Stimulated activated naive CD8-positive, alpha-beta T cell treated with anti-CD3 and anti-CD28 coated beads, Interleukin-15, Interleukin-2, amounts not matched to agents 100 ng/mL and 50 ng/mL, for 24 hours (primary cell): ENCODE results near the gene PRKCZ.

Experiments used
- H3K27ac Mint-ChIP-seq: one replicate; pipeline ENCODE4 v1.8.0; 2021; ENCODE audit warnings: mild to moderate bottlenecking, mixed read lengths
- H3K27me3 Mint-ChIP-seq: one replicate; pipeline ENCODE4 v1.8.0; 2021; ENCODE audit warnings: mixed read lengths
- H3K36me3 Mint-ChIP-seq: one replicate; pipeline ENCODE4 v1.8.0; 2021; ENCODE audit warnings: low read depth, mixed read lengths
- H3K4me1 Mint-ChIP-seq: one replicate; pipeline ENCODE4 v1.8.0; 2021; ENCODE audit warnings: low read depth, mixed read lengths
- H3K4me3 Mint-ChIP-seq: one replicate; pipeline ENCODE4 v1.8.0; 2021; ENCODE audit warnings: mild to moderate bottlenecking, mixed read lengths
- H3K9me3 Mint-ChIP-seq: one replicate; pipeline ENCODE4 v1.8.0; 2021; ENCODE audit warnings: mixed read lengths

The PRKCZ gene

GRCh38 chr1:2074944-2075740, 24.9 kb downstream of the PRKCZ start:
- Mint-ChIP-seq H3K27ac (no peak overlapping the region), H3K9me3 (peaks cover 19% of the 10 kb centered on the region), H3K36me3 (peaks cover 21% of the 10 kb centered on the region), H3K4me1 (peaks cover 9% of the 10 kb centered on the region), H3K4me3 (no peak overlapping the region), H3K27me3 (no peaks in the 10 kb centered on the region)

- Mint-ChIP-seq H3K4me1 (peaks cover 9% of the 10 kb centered on the region), H3K4me3 (no peak overlapping the region), H3K27me3 (no peaks in the 10 kb centered on the region), H3K27ac (no peak overlapping the region), H3K9me3 (peaks cover 19% of the 10 kb centered on the region), H3K36me3 (peaks cover 21% of the 10 kb centered on the region)
Measured at GRCh38 chr1:2076826-2077225, 26.6 kb downstream of the PRKCZ start.

GRCh38 chr1:2078170-2078569, 28.0 kb downstream of the PRKCZ start:
- H3K4me3 Mint-ChIP-seq, result no peak overlapping the region
- no peak overlapping the region for H3K27ac Mint-ChIP-seq
- H3K36me3 Mint-ChIP-seq, result peaks cover 21% of the 10 kb centered on the region
- H3K9me3 Mint-ChIP-seq, result peaks cover 19% of the 10 kb centered on the region
- no peaks in the 10 kb centered on the region for H3K27me3 Mint-ChIP-seq
- H3K4me1 Mint-ChIP-seq, result no peaks in the 10 kb centered on the region

- no peak overlapping the region for H3K4me3 Mint-ChIP-seq
- peaks cover 19% of the 10 kb centered on the region for H3K9me3 Mint-ChIP-seq
- no peak overlapping the region for H3K27ac Mint-ChIP-seq
- no peaks in the 10 kb centered on the region for H3K4me1 Mint-ChIP-seq
- peaks cover 21% of the 10 kb centered on the region for H3K36me3 Mint-ChIP-seq
- H3K27me3 Mint-ChIP-seq, result no peaks in the 10 kb centered on the region
Measured at GRCh38 chr1:2079396-2080085, 29.3 kb downstream of the PRKCZ start.

- no peaks in the 10 kb centered on the region for H3K27me3 Mint-ChIP-seq
- peaks cover 21% of the 10 kb centered on the region for H3K36me3 Mint-ChIP-seq
- peaks cover 19% of the 10 kb centered on the region for H3K9me3 Mint-ChIP-seq
- no peaks in the 10 kb centered on the region for H3K4me1 Mint-ChIP-seq
- H3K4me3 Mint-ChIP-seq, result no peak overlapping the region
- H3K27ac Mint-ChIP-seq, result no peak overlapping the region
Measured at GRCh38 chr1:2080140-2080539, 29.9 kb downstream of the PRKCZ start.

GRCh38 chr1:2080884-2081283, 30.7 kb downstream of the PRKCZ start:
- Mint-ChIP-seq H3K4me1 (no peaks in the 10 kb centered on the region), H3K4me3 (no peak overlapping the region), H3K9me3 (peaks cover 19% of the 10 kb centered on the region), H3K27ac (no peak overlapping the region), H3K36me3 (peaks cover 21% of the 10 kb centered on the region), H3K27me3 (no peaks in the 10 kb centered on the region)

GRCh38 chr1:2081326-2081885, 31.2 kb downstream of the PRKCZ start:
- no peak overlapping the region for H3K4me3 Mint-ChIP-seq
- H3K9me3 Mint-ChIP-seq, result peaks cover 19% of the 10 kb centered on the region
- H3K36me3 Mint-ChIP-seq, result peaks cover 21% of the 10 kb centered on the region
- no peaks in the 10 kb centered on the region for H3K4me1 Mint-ChIP-seq
- H3K27ac Mint-ChIP-seq, result no peak overlapping the region
- no peaks in the 10 kb centered on the region for H3K27me3 Mint-ChIP-seq

GRCh38 chr1:2082064-2082463, 31.9 kb downstream of the PRKCZ start:
- Mint-ChIP-seq H3K27me3 (no peaks in the 10 kb centered on the region), H3K36me3 (peaks cover 17% of the 10 kb centered on the region)

GRCh38 chr1:2083666-2084065, 33.5 kb downstream of the PRKCZ start:
- Mint-ChIP-seq H3K4me1 (no peaks in the 10 kb centered on the region), H3K4me3 (no peak overlapping the region), H3K9me3 (peaks cover under 1% of the 10 kb centered on the region), H3K27ac (no peak overlapping the region), H3K36me3 (peaks cover 1% of the 10 kb centered on the region), H3K27me3 (no peaks in the 10 kb centered on the region)

More at GRCh38 chr1:2082064-2082463, 31.9 kb downstream of the PRKCZ start:
- Mint-ChIP-seq H3K27ac (no peak overlapping the region), H3K9me3 (peaks cover 16% of the 10 kb centered on the region), H3K4me1 (no peaks in the 10 kb centered on the region), H3K4me3 (no peak overlapping the region)

GRCh38 chr1:2084306-2084705, 34.1 kb downstream of the PRKCZ start:
- Mint-ChIP-seq H3K27me3 (no peaks in the 10 kb centered on the region), H3K36me3 (no peaks in the 10 kb centered on the region), H3K4me1 (no peaks in the 10 kb centered on the region), H3K27ac (no peak overlapping the region), H3K9me3 (no peaks in the 10 kb centered on the region), H3K4me3 (no peak overlapping the region)

GRCh38 chr1:2085080-2085479, 34.9 kb downstream of the PRKCZ start:
- Mint-ChIP-seq H3K4me3 (no peak overlapping the region), H3K27ac (no peak overlapping the region), H3K36me3 (no peaks in the 10 kb centered on the region), H3K9me3 (no peaks in the 10 kb centered on the region), H3K27me3 (no peaks in the 10 kb centered on the region), H3K4me1 (no peaks in the 10 kb centered on the region)

- no peaks in the 10 kb centered on the region for H3K9me3 Mint-ChIP-seq
- peaks cover 2% of the 10 kb centered on the region for H3K4me1 Mint-ChIP-seq
- H3K27me3 Mint-ChIP-seq, result no peaks in the 10 kb centered on the region
- H3K4me3 Mint-ChIP-seq, result no peak overlapping the region
- no peaks in the 10 kb centered on the region for H3K36me3 Mint-ChIP-seq
- H3K27ac Mint-ChIP-seq, result no peak overlapping the region
Measured at GRCh38 chr1:2086446-2087078, 36.4 kb downstream of the PRKCZ start.

GRCh38 chr1:2087766-2088165, 37.6 kb downstream of the PRKCZ start:
- Mint-ChIP-seq H3K9me3 (no peaks in the 10 kb centered on the region), H3K36me3 (no peaks in the 10 kb centered on the region), H3K27me3 (no peaks in the 10 kb centered on the region), H3K4me3 (no peak overlapping the region), H3K27ac (no peak overlapping the region), H3K4me1 (peaks cover 3% of the 10 kb centered on the region)

- no peak overlapping the region for H3K27ac Mint-ChIP-seq
- H3K27me3 Mint-ChIP-seq, result no peaks in the 10 kb centered on the region
- H3K4me1 Mint-ChIP-seq, result peaks cover 3% of the 10 kb centered on the region
- H3K36me3 Mint-ChIP-seq, result no peaks in the 10 kb centered on the region
- no peaks in the 10 kb centered on the region for H3K9me3 Mint-ChIP-seq
- no peak overlapping the region for H3K4me3 Mint-ChIP-seq
Measured at GRCh38 chr1:2088458-2088857, 38.2 kb downstream of the PRKCZ start.

GRCh38 chr1:2089051-2089450, 38.8 kb downstream of the PRKCZ start:
- H3K4me1 Mint-ChIP-seq, result peaks cover 3% of the 10 kb centered on the region
- H3K36me3 Mint-ChIP-seq, result no peaks in the 10 kb centered on the region
- H3K27ac Mint-ChIP-seq, result no peak overlapping the region
- no peaks in the 10 kb centered on the region for H3K9me3 Mint-ChIP-seq
- no peaks in the 10 kb centered on the region for H3K27me3 Mint-ChIP-seq
- no peak overlapping the region for H3K4me3 Mint-ChIP-seq
